SK-N-SH (cell line): Measurements from ENCODE around the gene ASB11. TPM values are rescaled to one million over a fixed set of nuclear protein-coding genes. Genes with fewer than 3 reads are reported as not detected.
A peak's percentile ranks its signal among the peaks of the same experiment; 100 is the strongest.

Source experiments
- CTCF ChIA-PET: fragments of 300-600, 350-600 bp; formaldehyde crosslinking; extraction: SDS; loops from one replicate; lab custom pipeline; 2021; lab: Yijun Ruan, JAX
- POLR2A ChIA-PET: fragments of 350-600 bp; sonication (Branson Sonifier 250); formaldehyde crosslinking; extraction: SDS; loops from one replicate; lab custom pipeline; 2020; ENCODE audit warnings: antibody characterized with exemption, inconsistent platforms; lab: Yijun Ruan, JAX
- DNase-seq: peaks from one replicate; pipeline ENCODE4 v3.0.0; 2012
- H2AFZ ChIP-seq: fragments of 200-600 bp; sonication (generic); 2 replicates; pipeline ENCODE4 v1.8.1; 2016; ENCODE audit warnings: antibody characterized with exemption, mild to moderate bottlenecking, low read depth
- H3F3A ChIP-seq: fragments of 200-600 bp; sonication (generic); replicated peaks from 2 replicates; pipeline ENCODE3; 2016; ENCODE audit warnings: antibody characterized with exemption, mild to moderate bottlenecking; ENCODE audit not compliant: insufficient read depth
- H3K27ac ChIP-seq, 2 experiments: fragments of 200-500 bp in 1 of 2; fragments of 200-600 bp in 1 of 2; sonication (Bioruptor generic) in 1 of 2; sonication (generic), shearing (Covaris generic) in 1 of 2; 2 replicates each; pipeline versions ENCODE4 v1.5.1 to v1.6.1; 2014 to 2016; ENCODE audit warnings: low read depth in 2 of 2, inconsistent platforms in 1 of 2, low read length in 1 of 2, mild to moderate bottlenecking in 1 of 2, mixed read lengths in 1 of 2
- H3K27me3 ChIP-seq: fragments of 200-600 bp; sonication (generic), shearing (Covaris generic); 2 replicates; pipeline ENCODE4 v1.6.1; 2016; ENCODE audit warnings: mixed run types; ENCODE audit not compliant: insufficient read depth
- H3K36me3 ChIP-seq, 2 experiments: fragments of 200-500 bp in 1 of 2; fragments of 200-600 bp in 1 of 2; sonication (Bioruptor generic) in 1 of 2; sonication (generic) in 1 of 2; replicated peaks in 1 of 2; 2 replicates each; pipeline versions ENCODE3 to v1.5.1; 2014 to 2016; ENCODE audit warnings: low read length in 1 of 2, mild to moderate bottlenecking in 1 of 2; ENCODE audit not compliant: insufficient read depth in 2 of 2, control insufficient read depth in 1 of 2
- H3K4me1 ChIP-seq, 2 experiments: fragments of 200-500 bp in 1 of 2; fragments of 200-600 bp in 1 of 2; sonication (Bioruptor generic) in 1 of 2; sonication (generic), shearing (Covaris generic) in 1 of 2; 2 replicates each; pipeline versions ENCODE4 v1.5.1 to v1.6.1; 2014 to 2016; ENCODE audit warnings: low read depth in 1 of 2, low read length in 1 of 2, mixed run types in 1 of 2; ENCODE audit not compliant: insufficient read depth in 2 of 2, control insufficient read depth in 1 of 2
- H3K4me2 ChIP-seq: fragments of 200-600 bp; sonication (generic), shearing (Covaris generic); 2 replicates; pipeline ENCODE4 v1.6.1; 2017; ENCODE audit warnings: mixed run types
- H3K4me3 ChIP-seq, 2 experiments: fragments of 200-500 bp in 1 of 2; fragments of 200-600 bp in 1 of 2; sonication (Bioruptor generic) in 1 of 2; sonication (generic), shearing (Covaris generic) in 1 of 2; 2 replicates each; pipeline versions ENCODE4 v1.5.1 to v1.8.1; 2014 to 2016; ENCODE audit warnings: low read depth in 2 of 2, inconsistent platforms in 1 of 2, low read length in 1 of 2, mild to moderate bottlenecking in 1 of 2, mixed read lengths in 1 of 2, moderate library complexity in 1 of 2
- H3K79me2 ChIP-seq: fragments of 200-600 bp; sonication (generic); 2 replicates; pipeline ENCODE4 v1.8.1; 2017; ENCODE audit warnings: mild to moderate bottlenecking; ENCODE audit not compliant: insufficient read depth
- H3K9ac ChIP-seq: fragments of 200-600 bp; sonication (generic); 2 replicates; pipeline ENCODE4 v1.6.1; 2017; ENCODE audit warnings: mixed run types
- H3K9me2 ChIP-seq: fragments of 200-600 bp; sonication (generic); 2 replicates; pipeline ENCODE4 v1.6.1; 2017; ENCODE audit warnings: mixed run types
- H3K9me3 ChIP-seq: fragments of 200-600 bp; sonication (generic); 2 replicates; pipeline ENCODE4 v1.6.1; 2017; ENCODE audit warnings: mixed run types, mild to moderate bottlenecking, moderate library complexity
- H4K20me1 ChIP-seq: fragments of 200-600 bp; sonication (generic); 2 replicates; pipeline ENCODE4 v1.6.1; 2017; ENCODE audit warnings: mild to moderate bottlenecking, mixed run types; ENCODE audit not compliant: insufficient read depth
- CHD2 ChIP-seq: fragments of 150-350 bp; IDR thresholded peaks from 2 replicates; pipeline ENCODE4 v1.6.1; 2018; ENCODE audit warnings: low read length; ENCODE audit not compliant: partially characterized antibody
- EP300 ChIP-seq, 2 experiments: IDR thresholded peaks; 2 replicates each; pipeline versions ENCODE4 v1.4.0 to v1.6.1; 2012; ENCODE audit warnings: borderline replicate concordance in 1 of 2, low read depth in 1 of 2, low read length in 1 of 2
- FOSL2 ChIP-seq: IDR thresholded peaks from 2 replicates; pipeline ENCODE4 v1.4.0; 2012; ENCODE audit warnings: low read depth, mild to moderate bottlenecking, moderate library complexity, borderline replicate concordance
- FOXM1 ChIP-seq: IDR thresholded peaks from 2 replicates; pipeline ENCODE4 v1.4.0; 2012; ENCODE audit warnings: low read depth, mild to moderate bottlenecking
- GATA2 ChIP-seq: sonication (generic); formaldehyde crosslinking; IDR thresholded peaks from 2 replicates; pipeline ENCODE4 v1.5.0; 2020; ENCODE audit warnings: mild to moderate bottlenecking, missing genetic modification reagents
- NRF1 ChIP-seq: IDR thresholded peaks from 2 replicates; pipeline ENCODE4 v1.6.1; 2012; ENCODE audit warnings: low read depth, mild to moderate bottlenecking, low read length
- REST ChIP-seq: IDR thresholded peaks from 2 replicates; pipeline ENCODE4 v1.6.1; 2012; ENCODE audit warnings: mild to moderate bottlenecking, low read depth, low read length, moderate library complexity
- SIN3A ChIP-seq: IDR thresholded peaks from 2 replicates; pipeline ENCODE4 v1.6.1; 2012; ENCODE audit warnings: low read depth, mild to moderate bottlenecking, low read length, moderate library complexity, borderline replicate concordance
- SMC3 ChIP-seq: IDR thresholded peaks from 2 replicates; pipeline ENCODE4 v1.6.1; 2012; ENCODE audit warnings: low read depth, low read length, improper control_type of control experiment
- TEAD4 ChIP-seq: IDR thresholded peaks from 2 replicates; pipeline ENCODE4 v1.4.0; 2012; ENCODE audit warnings: mild to moderate bottlenecking, borderline replicate concordance; ENCODE audit not compliant: insufficient read depth
- YY1 ChIP-seq: IDR thresholded peaks from 2 replicates; pipeline ENCODE4 v1.4.0; 2012; ENCODE audit warnings: low read depth, mild to moderate bottlenecking
- WGBS: methylation state at CpG from one replicate; pipeline ENCODE4 v1.1.6; 2017; ENCODE audit warnings: low lambda C conversion rate; 5-methylcytosine and 5-hydroxymethylcytosine counted together
- polyA plus RNA-seq, 3 experiments: library from polyadenylated mRNA; depleted of rRNA; stranded (reverse); fragments of >200 nt; gene quantifications; 2 replicates each; pipeline ENCODE4 v1.2.3, GENCODE V29; 2012
- TF ChIP-seq, protein P1 (sequence below): IDR thresholded peaks from 2 replicates; pipeline ENCODE4; 2012
- TF ChIP-seq, protein P2 (sequence below): fragments of 150-350 bp; IDR thresholded peaks from 2 replicates; pipeline ENCODE4 v1.6.1; 2016; ENCODE audit warnings: mild to moderate bottlenecking, low read depth, low read length
- TF ChIP-seq, protein P3 (sequence below): fragments of 150-350 bp; IDR thresholded peaks from 2 replicates; pipeline ENCODE4 v1.6.1; 2017; ENCODE audit warnings: antibody characterized with exemption, low read length, low read depth, borderline replicate concordance

The ASB11 gene
- polyA plus RNA-seq, 1 of the 3 experiments (the other 2 are of a cell fraction): not detected

DNA sequence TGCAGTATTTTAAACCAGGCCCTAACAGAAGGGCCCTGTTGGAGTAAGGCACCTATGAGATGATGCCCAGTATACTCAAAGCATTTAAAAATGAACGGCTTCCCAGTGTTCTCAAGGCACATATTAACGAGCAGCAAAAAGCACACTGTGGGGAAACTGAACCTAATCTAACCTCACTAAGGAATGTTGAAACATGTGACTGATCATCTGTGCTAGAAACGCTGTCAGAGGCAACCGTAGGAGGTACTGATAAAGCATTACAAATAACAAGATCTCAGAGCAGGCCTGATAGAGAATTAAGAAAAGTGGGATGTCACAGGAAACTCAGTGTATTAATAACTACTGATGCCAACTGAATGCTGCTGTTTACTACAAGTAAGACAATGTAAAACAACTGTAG is 69.5 kb downstream of the ASB11 start:
- no peak overlapping the region for H3K9ac ChIP-seq
- DNase-seq: no peak
- CTCF ChIA-PET: no interaction called here

DNA sequence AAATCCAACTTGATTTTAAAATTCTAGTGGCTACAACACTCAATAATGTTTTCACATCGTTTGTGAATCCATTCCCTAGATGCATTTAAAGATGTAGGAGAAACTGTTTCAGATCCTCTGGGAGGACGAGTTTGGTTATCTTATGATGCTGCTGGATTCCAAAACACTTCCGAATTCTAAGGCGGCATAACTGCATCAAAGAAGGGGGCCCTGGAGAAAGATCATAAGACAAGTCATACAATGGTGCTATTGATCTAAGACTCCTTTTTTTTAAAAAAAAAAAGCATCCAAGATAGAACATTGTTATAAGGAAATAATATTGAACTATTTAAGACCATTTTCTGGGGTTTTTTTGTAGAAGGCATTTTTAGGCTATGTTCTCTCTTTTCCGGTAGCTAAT is 71.0 kb downstream of the ASB11 start:
- H3K4me2 ChIP-seq: no peak overlapping the region
- no peaks in the 10 kb centered on the region for H3K9me3 ChIP-seq
- H3K4me3 ChIP-seq: no peak overlapping the region
- 37% methylated on average over 5 of the region's 5 CpGs for WGBS
- no peaks in the 10 kb centered on the region for H3K4me1 ChIP-seq
- no peaks in the 10 kb centered on the region for H3K36me3 ChIP-seq
- no peak overlapping the region for H3K9ac ChIP-seq
- CTCF ChIA-PET: interaction anchor here (0.8 to 1.9 kb wide), 4 partner anchors 34 to 1205 kb away, joined by 3 to 8 read pairs (median 4); no protein-coding TSS in a partner anchor
- peaks cover 7% of the 10 kb centered on the region; the same call in 1 of the 2 replicates for H3K27me3 ChIP-seq
- no peak for DNase-seq
- H3F3A ChIP-seq: no peaks in the 10 kb centered on the region
- no peaks in the 10 kb centered on the region for H4K20me1 ChIP-seq
- H3K9me2 ChIP-seq: no peaks in the 10 kb centered on the region
- 0 out of 2 replicates have a peak overlapping the region, but pooled peaks have one; percentile 41 for H2AFZ ChIP-seq
- H3K27ac ChIP-seq: no peak overlapping the region
- no peaks in the 10 kb centered on the region for H3K79me2 ChIP-seq
- POLR2A ChIA-PET: no interaction called here
- TF ChIP-seq FOXM1 (no peak), YY1 (no peak), GATA2 (CRISPR knock-in tag) (no peak), CHD2 (no peak), EP300 (IDR thresholded peaks at IDR 0.05; ENCODE audit: borderline replicate concordance in 1 of 2, low read depth in 1 of 2, low read length in 1 of 2) (no peak), SMC3 (no peak), FOSL2 (no peak)
- TF ChIP-seq, protein P1, sequence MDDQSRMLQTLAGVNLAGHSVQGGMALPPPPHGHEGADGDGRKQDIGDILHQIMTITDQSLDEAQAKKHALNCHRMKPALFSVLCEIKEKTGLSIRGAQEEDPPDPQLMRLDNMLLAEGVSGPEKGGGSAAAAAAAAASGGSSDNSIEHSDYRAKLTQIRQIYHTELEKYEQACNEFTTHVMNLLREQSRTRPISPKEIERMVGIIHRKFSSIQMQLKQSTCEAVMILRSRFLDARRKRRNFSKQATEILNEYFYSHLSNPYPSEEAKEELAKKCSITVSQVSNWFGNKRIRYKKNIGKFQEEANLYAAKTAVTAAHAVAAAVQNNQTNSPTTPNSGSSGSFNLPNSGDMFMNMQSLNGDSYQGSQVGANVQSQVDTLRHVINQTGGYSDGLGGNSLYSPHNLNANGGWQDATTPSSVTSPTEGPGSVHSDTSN: no peak
- TF ChIP-seq, protein P2, sequence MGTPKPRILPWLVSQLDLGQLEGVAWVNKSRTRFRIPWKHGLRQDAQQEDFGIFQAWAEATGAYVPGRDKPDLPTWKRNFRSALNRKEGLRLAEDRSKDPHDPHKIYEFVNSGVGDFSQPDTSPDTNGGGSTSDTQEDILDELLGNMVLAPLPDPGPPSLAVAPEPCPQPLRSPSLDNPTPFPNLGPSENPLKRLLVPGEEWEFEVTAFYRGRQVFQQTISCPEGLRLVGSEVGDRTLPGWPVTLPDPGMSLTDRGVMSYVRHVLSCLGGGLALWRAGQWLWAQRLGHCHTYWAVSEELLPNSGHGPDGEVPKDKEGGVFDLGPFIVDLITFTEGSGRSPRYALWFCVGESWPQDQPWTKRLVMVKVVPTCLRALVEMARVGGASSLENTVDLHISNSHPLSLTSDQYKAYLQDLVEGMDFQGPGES: no peak

More for the DNA sequence above, 69.5 kb downstream of the ASB11 start:
- H3F3A ChIP-seq: no peaks in the 10 kb centered on the region
- H3K9me2 ChIP-seq: no peaks in the 10 kb centered on the region
- WGBS: 58% methylated on average over 4 of the region's 4 CpGs
- no peak overlapping the region for H2AFZ ChIP-seq
- no peaks in the 10 kb centered on the region for H3K4me1 ChIP-seq
- no peak overlapping the region for H3K27ac ChIP-seq
- H4K20me1 ChIP-seq: no peaks in the 10 kb centered on the region
- no peaks in the 10 kb centered on the region for H3K9me3 ChIP-seq
- TF ChIP-seq, protein P3, sequence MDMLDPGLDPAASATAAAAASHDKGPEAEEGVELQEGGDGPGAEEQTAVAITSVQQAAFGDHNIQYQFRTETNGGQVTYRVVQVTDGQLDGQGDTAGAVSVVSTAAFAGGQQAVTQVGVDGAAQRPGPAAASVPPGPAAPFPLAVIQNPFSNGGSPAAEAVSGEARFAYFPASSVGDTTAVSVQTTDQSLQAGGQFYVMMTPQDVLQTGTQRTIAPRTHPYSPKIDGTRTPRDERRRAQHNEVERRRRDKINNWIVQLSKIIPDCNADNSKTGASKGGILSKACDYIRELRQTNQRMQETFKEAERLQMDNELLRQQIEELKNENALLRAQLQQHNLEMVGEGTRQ: no peak
- TF ChIP-seq REST: no peak
- no peak for TF ChIP-seq SIN3A
- no peak for TF ChIP-seq NRF1
- TF ChIP-seq TEAD4: no peak
- H3K27me3 ChIP-seq: peaks cover 7% of the 10 kb centered on the region; the same call in 1 of the 2 replicates
- H3K4me2 ChIP-seq: no peak overlapping the region
- no peaks in the 10 kb centered on the region for H3K79me2 ChIP-seq
- POLR2A ChIA-PET: no interaction called here
- H3K36me3 ChIP-seq: no peaks in the 10 kb centered on the region
- no peak overlapping the region for H3K4me3 ChIP-seq
